DMS153 (cell line): ENCODE data around the gene RASGEF1B.

Experiments
- DNase-seq: peaks from one replicate; lab custom pipeline; 2025; lab: John Stamatoyannopoulos, UW

Gene RASGEF1B

DNA sequence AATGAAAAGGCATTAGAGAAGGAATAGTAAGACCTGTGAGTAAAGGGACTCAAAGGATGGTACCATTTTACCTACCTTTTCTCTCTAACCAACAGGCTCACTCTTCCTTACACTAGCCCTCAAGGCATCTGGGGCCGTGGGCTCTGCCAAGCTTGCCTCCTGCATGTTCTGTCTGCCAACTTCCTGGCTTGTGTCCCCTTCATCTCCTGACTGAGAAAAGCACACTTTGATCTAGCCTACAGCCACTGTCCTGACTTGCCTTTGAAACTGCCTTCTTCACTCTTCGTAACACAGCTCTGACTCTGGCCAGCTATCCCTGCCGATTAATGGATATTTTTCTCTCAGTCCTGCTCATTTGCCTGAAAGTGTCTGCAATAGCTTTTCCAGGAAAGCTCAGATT lies 76.5 kb downstream of the RASGEF1B start:
- no peak for DNase-seq

GRCh38 chr4:81392164-81392563 lies 79.5 kb downstream of the RASGEF1B start:
- DNase-seq: peak; percentile 18

DNA sequence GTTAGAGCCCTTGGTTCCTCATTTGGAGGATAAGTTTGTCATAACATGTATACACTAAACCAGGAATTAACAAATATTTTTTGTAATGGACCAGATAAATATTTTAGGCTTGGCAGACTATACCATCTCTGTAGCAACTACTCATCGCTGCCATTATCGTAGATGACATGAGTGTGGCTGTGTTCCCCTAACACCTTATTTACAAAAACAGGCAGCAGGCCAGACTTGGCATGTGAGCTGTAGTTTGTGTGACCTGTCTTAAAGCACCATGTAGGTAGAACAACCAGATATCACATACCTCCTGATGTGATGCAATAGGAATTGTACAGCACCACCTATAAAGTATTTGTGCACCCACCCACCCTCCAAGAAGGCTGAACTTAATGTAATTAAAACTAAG lies 82.0 kb downstream of the RASGEF1B start:
- no peak for DNase-seq

DNA sequence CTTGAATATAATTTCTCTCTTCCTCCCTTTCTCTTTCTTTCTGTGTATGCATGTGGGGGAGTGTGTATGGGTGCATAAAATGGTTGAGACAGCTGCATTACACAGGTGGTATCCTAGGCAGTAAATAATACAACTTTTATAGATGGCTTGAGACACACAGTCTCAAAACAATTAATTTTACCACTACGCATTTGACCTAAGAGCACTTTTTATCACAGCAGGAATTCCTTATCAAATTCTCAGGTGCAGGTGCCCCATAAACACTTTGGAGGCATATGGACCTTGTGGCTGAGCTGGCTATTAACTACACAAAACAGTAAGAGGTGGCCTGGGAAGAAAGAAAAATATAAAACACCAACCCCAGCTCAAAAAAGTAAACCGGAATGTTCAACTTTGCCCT lies 91.3 kb downstream of the RASGEF1B start:
- no peak for DNase-seq

- DNase-seq: no peak
Observed at GRCh38 chr4:81378386-81378785, 93.3 kb downstream of the RASGEF1B start.

DNA sequence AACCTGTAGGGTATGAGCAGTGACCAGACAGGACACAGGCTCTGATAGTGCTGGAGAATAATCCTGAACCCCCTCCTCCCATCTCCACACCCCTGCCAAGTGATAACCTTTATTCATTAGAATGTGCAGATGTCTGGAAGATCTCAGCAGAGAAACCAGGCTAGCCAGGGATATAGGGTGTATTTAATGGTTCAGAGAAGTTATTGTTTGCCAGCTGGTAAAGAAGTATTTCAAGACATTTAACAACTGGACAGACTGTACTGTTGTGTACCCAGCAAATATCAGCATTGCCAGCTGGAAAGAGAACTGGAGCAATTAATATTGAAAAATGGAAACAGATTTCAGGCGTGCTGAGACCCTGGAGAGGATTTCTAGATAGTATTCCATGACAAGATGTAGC lies 94.5 kb downstream of the RASGEF1B start:
- DNase-seq: no peak

DNA sequence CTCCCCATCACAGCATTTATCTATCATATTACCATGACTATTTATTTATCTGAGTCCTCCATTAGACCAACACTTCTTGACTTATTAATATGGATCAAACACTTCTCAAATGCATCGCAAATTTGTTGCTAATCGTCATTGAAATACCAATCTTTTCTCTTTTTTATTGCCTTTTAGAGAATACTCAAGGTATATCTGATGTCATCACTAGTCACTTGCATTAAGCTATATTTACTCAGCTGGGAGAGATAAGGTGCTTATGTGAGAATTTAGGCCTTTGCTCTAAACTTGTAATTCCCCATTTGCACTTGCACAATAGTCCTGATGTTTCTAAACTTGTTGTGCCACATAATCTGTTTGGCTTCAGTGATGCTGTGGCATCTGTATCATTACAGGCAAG lies 95.0 kb downstream of the RASGEF1B start:
- DNase-seq: no peak
